Naive thymus-derived CD8-positive, alpha-beta T cell (primary cell): ENCODE measurements around the gene SHISA6. TPM values are rescaled to one million over a fixed set of nuclear protein-coding genes. Genes with fewer than 3 reads are reported as not detected.
A peak's percentile ranks its signal among the peaks of the same experiment; 100 is the strongest.

Source experiments
- ATAC-seq, 2 donors: fragments of 150-1000 bp; cut with Tn5 transposase in 1 of 2; sonication (Bioruptor Pico), chemical (Tn5 transposase) in 1 of 2; 1 replicate in 1 of 2; 2 replicates in 1 of 2; pipeline ENCODE4 v1.10.0; 2021; ENCODE audit warnings: mild to moderate bottlenecking in 2 of 2, moderate library complexity in 2 of 2
- POLR2A ChIA-PET: fragments of 350-600 bp; sonication (Branson Sonifier 250); formaldehyde crosslinking; loops from one replicate; lab custom pipeline; 2021; ENCODE audit warnings: antibody characterized with exemption; lab: Charles Lee
- DNase-seq, 10 donors: peaks; one replicate each; pipeline versions ENCODE4 v3.0.0 to v3.0.0-alpha.2; 2020 to 2022
- H3K27ac Mint-ChIP-seq, 10 donors: one replicate each; pipeline ENCODE4 v1.8.0; 2020 to 2022; ENCODE audit warnings: mild to moderate bottlenecking in 10 of 10, mixed read lengths in 10 of 10, moderate library complexity in 4 of 10, inconsistent platforms in 1 of 10
- H3K27me3 Mint-ChIP-seq, 5 donors: one replicate each; pipeline ENCODE4 v1.8.0; 2021 to 2022; ENCODE audit warnings: mixed read lengths in 5 of 5
- H3K36me3 Mint-ChIP-seq, 3 donors: one replicate each; pipeline ENCODE4 v1.8.0; 2020 to 2022; ENCODE audit warnings: mixed read lengths in 3 of 3, mild to moderate bottlenecking in 2 of 3, inconsistent platforms in 1 of 3
- H3K4me1 Mint-ChIP-seq, 4 donors: one replicate each; pipeline ENCODE4 v1.8.0; 2021 to 2022; ENCODE audit warnings: mixed read lengths in 4 of 4
- H3K4me3 Mint-ChIP-seq, 10 donors: one replicate each; pipeline ENCODE4 v1.8.0; 2020 to 2022; ENCODE audit warnings: mild to moderate bottlenecking in 10 of 10, mixed read lengths in 10 of 10, moderate library complexity in 6 of 10, inconsistent platforms in 1 of 10
- H3K9me3 Mint-ChIP-seq, 9 donors: one replicate each; pipeline ENCODE4 v1.8.0; 2020 to 2022; ENCODE audit warnings: mixed read lengths in 9 of 9, mild to moderate bottlenecking in 3 of 9, inconsistent platforms in 1 of 9, moderate library complexity in 1 of 9
- polyA plus RNA-seq, 3 donors: library from polyadenylated mRNA; unstranded; fragments of 300-500 nt; fragmentation: Illumina TruSeq; gene quantifications; one replicate each; pipeline ENCODE4 v1.2.3, GENCODE V29; 2021
- total RNA-seq, 8 experiments: library from RNA in 2 of 8; stranded (reverse) in 2 of 8; gene quantifications; one replicate each; pipeline ENCODE4 v1.2.3 and lab custom pipeline; 2021 to 2026

Gene SHISA6
- total RNA-seq (not detected), polyA plus RNA-seq (not detected), total RNA-seq (lab: John Stamatoyannopoulos, UW) (0 to 0.07 (median 0) reads per million in 6 experiments)

DNA sequence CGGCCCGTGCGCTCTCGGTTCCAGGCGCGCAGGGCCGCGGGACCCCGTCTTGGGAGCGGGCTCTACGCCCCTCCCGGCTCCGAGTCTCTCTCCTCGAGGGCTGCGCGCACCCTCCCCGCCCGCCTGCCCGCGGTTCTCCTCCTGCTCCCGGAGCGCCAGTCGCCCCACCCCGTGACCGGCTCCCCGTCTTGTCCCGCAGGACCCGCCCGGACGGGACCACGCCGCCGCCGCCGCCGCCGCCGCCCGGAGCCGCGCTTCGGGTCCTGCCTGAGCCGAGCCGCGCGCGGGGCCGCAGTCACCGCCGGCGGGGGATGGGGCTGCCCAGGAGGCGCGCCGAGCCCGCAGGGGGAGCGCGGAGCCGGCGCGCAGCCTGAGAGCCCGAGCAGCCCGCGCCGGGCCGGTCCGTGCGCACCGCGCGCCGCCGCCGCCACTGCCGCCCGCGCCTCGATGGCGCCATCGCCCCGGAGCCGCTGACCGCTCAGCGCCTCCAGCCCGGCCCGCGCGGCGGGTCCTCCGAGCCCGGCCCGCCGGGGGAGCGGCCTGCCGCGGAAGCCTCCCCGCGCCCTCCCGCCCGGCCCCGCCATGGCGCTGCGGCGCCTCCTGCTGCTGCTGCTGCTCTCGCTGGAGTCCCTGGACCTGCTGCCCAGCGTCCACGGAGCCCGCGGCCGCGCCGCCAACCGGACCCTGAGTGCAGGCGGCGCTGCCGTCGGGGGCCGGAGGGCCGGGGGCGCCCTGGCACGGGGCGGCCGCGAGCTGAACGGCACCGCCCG, at the start of gene SHISA6:
SHISA6 (plus strand) TSS at position 373 of the 770 bp plus-strand sequence.
- Mint-ChIP-seq H3K4me3 (no peak within 1 kb of the TSS), H3K9me3 (peaks cover 0 to 11% (median 0%) of the 10 kb centered on the region in 9 donors), H3K36me3 (no peaks in the 10 kb centered on the region), H3K4me1 (peaks cover 0 to 3% (median 0%) of the 10 kb centered on the region in 4 donors), H3K27ac (no peak within 1 kb of the TSS), H3K27me3 (peaks cover 28 to 65% (median 50%) of the 10 kb centered on the region in 5 donors)
- ATAC-seq: no peak
- no peak for DNase-seq
- POLR2A ChIA-PET: no interaction called here

DNA sequence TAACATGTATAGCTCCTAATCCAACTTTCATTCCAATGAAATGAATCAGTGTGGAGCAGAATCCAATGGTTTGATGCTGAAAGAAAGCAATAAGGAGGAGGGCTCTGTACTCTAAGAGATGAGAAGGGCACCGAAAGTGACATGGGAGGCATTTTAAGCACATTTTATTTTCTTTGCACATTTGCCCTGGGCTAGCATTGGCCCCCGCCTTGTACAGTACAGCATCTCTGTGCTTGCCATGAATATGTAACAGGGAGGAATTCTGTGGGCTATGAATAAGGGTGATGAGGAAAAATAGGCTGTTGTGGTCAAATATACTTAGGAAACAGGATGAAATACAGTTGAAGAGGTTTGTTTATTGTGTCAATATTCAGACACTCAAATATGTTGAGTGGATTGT, 45.2 kb upstream of the SHISA6 start:
- H3K36me3 Mint-ChIP-seq: no peaks in the 10 kb centered on the region
- POLR2A ChIA-PET: no interaction called here
- DNase-seq (no peak), ATAC-seq (no peak)
- H3K27me3 Mint-ChIP-seq: peaks cover 0 to 4% (median 2%) of the 10 kb centered on the region in 5 donors
- H3K27ac Mint-ChIP-seq: no peak overlapping the region
- no peak overlapping the region for H3K4me3 Mint-ChIP-seq
- no peaks in the 10 kb centered on the region for H3K4me1 Mint-ChIP-seq
- peaks cover 0 to 9% (median 2%) of the 10 kb centered on the region in 9 donors for H3K9me3 Mint-ChIP-seq

DNA sequence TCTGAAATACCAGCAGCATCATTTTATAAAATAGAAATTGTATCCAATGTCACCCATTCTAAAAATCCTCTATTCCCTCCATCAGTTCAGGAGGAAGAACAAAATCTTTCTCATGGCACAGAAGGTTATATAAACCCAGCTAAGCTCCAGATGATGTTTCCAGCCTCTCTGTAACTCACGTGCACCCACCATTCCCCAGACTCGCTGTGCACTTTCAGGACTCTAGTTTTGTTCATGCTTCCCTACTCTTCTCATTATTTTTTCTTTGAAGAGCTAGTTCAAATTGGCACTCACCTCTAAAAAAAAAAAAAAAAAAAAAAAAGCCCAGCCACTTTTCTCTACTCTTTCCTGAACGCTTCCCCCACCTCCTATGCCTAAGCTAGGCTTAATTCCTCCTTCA, 36.0 kb upstream of the SHISA6 start:
- no peak overlapping the region for H3K4me3 Mint-ChIP-seq
- ATAC-seq: no peak
- H3K36me3 Mint-ChIP-seq: peaks cover 0 to 6% (median 0%) of the 10 kb centered on the region in 3 donors
- no peaks in the 10 kb centered on the region for H3K4me1 Mint-ChIP-seq
- peaks cover 0 to 6% (median 0%) of the 10 kb centered on the region in 5 donors for H3K27me3 Mint-ChIP-seq
- no peak overlapping the region for H3K27ac Mint-ChIP-seq
- POLR2A ChIA-PET: interaction anchor here (0.6 kb wide), 1 partner anchor 310 kb away, joined by 4 read pairs; no protein-coding TSS in a partner anchor
- H3K9me3 Mint-ChIP-seq: peaks cover 0 to 16% (median 2%) of the 10 kb centered on the region in 9 donors
- DNase-seq: no peak

DNA sequence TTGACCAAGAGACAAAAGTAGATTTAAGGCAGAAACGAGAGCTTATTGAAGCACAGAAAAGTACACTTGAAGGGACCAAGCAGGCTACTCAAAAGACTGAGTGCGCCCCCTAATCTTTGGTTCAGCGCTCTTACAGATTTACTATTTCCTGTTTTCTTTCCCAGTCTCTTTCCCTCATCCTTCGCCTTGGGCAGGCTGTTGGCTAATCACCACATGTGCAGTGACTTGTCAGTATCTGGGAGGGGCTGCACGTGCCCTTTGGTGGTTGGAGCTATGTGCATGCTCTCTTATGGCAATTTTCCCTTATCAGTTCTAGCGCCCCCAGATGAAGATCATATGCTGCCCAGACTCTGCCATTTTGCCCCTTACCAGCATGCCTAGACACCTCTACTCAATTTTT, 35.4 kb upstream of the SHISA6 start:
- no peak overlapping the region for H3K4me3 Mint-ChIP-seq
- ATAC-seq (no peak), DNase-seq (no peak)
- peaks cover 0 to 23% (median 8%) of the 10 kb centered on the region in 9 donors for H3K9me3 Mint-ChIP-seq
- H3K36me3 Mint-ChIP-seq: peaks cover 0 to 12% (median 0%) of the 10 kb centered on the region in 3 donors
- POLR2A ChIA-PET: no interaction called here
- H3K27me3 Mint-ChIP-seq: peaks cover 0 to 7% (median 0%) of the 10 kb centered on the region in 5 donors
- no peaks in the 10 kb centered on the region for H3K4me1 Mint-ChIP-seq
- no peak overlapping the region for H3K27ac Mint-ChIP-seq

DNA sequence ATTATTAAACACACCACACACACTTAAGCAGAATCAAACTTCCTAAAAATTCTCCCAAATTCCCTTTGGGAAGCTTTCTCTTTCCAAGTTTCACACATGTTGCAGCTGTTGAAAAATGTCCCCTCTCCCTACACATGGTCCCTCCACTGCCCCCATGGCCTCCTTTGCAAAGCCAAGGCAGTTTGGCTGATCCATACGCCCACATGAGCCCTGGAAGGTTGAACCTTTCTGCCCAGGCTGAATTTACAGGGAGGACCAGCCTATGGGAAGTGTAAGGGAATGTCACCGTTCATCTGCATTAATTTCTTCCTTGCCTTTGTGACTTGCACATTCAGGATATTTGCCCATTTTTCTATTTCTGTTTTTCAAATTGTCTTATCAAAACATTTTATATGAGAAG, 31.1 kb upstream of the SHISA6 start:
- Mint-ChIP-seq H3K27ac (no peak overlapping the region), H3K27me3 (peaks cover 0 to 9% (median 0%) of the 10 kb centered on the region in 5 donors), H3K4me3 (no peak overlapping the region), H3K9me3 (peaks cover 0 to 45% (median 21%) of the 10 kb centered on the region in 9 donors), H3K4me1 (no peaks in the 10 kb centered on the region), H3K36me3 (peaks cover 0 to 20% (median 1%) of the 10 kb centered on the region in 3 donors)
- ATAC-seq (no peak), DNase-seq (no peak)
- POLR2A ChIA-PET: no interaction called here

DNA sequence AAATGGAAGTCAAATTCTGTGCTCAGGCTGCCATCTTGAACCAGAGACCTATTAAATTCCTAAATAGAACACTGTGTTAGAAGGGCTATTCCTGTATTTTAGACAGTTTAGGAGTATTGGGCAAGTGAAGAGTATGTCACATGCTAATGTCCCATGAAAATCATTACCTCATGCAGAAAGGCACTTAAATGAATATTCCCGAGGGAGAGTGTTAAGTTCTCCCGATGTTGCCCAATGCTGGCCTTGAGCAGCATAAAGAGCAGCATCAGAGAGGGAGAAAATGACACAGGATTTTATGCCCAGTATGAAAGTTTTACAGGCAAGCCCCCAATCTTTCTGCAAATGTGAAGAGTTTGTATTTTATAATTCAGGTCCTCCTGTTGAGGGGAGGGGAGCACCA, 28.2 kb upstream of the SHISA6 start:
- ATAC-seq (no peak), DNase-seq (no peak)
- peaks cover 0 to 20% (median 4%) of the 10 kb centered on the region in 5 donors for H3K27me3 Mint-ChIP-seq
- H3K4me3 Mint-ChIP-seq: no peak overlapping the region
- peaks cover 0 to 20% (median 1%) of the 10 kb centered on the region in 3 donors for H3K36me3 Mint-ChIP-seq
- H3K4me1 Mint-ChIP-seq: no peaks in the 10 kb centered on the region
- peak overlapping the region in 1 of 10 donors; percentile 63 for H3K27ac Mint-ChIP-seq
- POLR2A ChIA-PET: no interaction called here
- H3K9me3 Mint-ChIP-seq: peaks cover 0 to 45% (median 21%) of the 10 kb centered on the region in 9 donors

DNA sequence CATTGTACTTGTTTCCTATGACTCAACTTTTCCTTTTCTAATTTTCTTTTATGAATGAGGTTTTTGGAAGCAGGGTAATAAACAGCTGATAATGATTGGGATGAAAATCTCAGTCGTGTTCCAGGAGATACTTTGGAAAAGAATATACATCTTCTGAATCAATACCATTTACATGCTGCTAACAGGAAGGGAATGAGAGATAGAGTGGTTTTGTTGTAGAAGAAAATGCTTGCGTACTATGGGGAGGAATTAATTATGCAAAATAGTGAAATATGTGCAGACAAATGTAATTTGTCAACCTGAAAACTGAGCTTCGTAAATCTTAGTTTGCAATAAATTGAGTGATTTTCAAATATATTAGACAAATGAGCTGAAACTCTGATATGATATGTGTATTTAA, 24.0 kb upstream of the SHISA6 start:
- no peak for ATAC-seq
- H3K27ac Mint-ChIP-seq: no peak overlapping the region

DNA sequence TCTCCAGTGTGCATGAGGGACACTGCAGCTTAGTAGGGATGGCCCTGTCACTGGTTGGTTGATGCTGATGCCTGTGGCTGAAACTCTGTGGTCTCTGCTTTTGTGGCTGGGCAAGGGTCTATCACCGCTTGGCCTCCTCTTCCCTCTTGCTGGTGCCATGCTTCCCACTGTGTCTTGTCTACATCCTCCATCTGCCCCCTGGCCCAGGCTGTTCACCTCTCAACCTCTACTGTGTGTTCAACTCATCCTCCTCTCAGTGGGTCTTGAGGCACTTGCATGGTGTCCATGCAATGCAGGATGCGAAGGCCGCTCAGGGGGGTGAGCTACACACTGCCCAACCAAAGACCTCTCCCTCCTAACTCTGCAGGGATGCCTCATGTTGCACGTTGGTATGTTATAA, 19.8 kb upstream of the SHISA6 start:
- ATAC-seq (no peak), DNase-seq (no peak)
- POLR2A ChIA-PET: no interaction called here
- H3K9me3 Mint-ChIP-seq: peaks cover 0 to 11% (median 0%) of the 10 kb centered on the region in 9 donors
- no peaks in the 10 kb centered on the region for H3K4me1 Mint-ChIP-seq
- H3K27me3 Mint-ChIP-seq: peaks cover 0 to 32% (median 14%) of the 10 kb centered on the region in 5 donors
- H3K4me3 Mint-ChIP-seq: no peak overlapping the region
- no peaks in the 10 kb centered on the region for H3K36me3 Mint-ChIP-seq
- H3K27ac Mint-ChIP-seq: no peak overlapping the region

More for the DNA sequence above, 24.0 kb upstream of the SHISA6 start:
- POLR2A ChIA-PET: no interaction called here
- Mint-ChIP-seq H3K9me3 (peaks cover 0 to 11% (median 3%) of the 10 kb centered on the region in 9 donors), H3K36me3 (peaks cover 0 to 1% (median 1%) of the 10 kb centered on the region in 3 donors), H3K27me3 (peaks cover 0 to 34% (median 9%) of the 10 kb centered on the region in 5 donors), H3K4me1 (no peaks in the 10 kb centered on the region), H3K4me3 (no peak overlapping the region)
- DNase-seq: no peak

DNA sequence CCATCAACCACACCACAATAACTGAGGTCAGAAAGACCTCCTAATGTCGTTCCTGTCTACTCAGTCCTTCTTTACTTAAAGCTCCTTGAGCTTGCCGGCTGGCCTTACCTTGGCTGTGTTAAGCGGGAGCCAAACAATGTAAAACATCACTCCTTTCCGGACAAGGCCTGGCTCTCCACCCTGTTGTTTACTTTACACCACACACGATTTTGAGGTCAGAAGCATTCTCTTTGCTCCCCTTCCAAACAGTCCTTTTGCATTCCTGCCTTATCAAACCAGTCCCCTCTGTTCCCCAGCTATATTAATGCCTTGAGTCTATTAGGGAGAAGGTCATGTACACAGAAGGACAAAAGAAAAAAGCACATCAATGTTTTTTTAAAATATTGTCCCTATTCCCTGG, 19.3 kb upstream of the SHISA6 start:
- Mint-ChIP-seq H3K27ac (no peak overlapping the region), H3K9me3 (peaks cover 0 to 11% (median 0%) of the 10 kb centered on the region in 9 donors), H3K4me3 (peak overlapping the region in 1 of 10 donors; percentile 61), H3K36me3 (no peaks in the 10 kb centered on the region), H3K27me3 (peaks cover 0 to 27% (median 14%) of the 10 kb centered on the region in 5 donors), H3K4me1 (no peaks in the 10 kb centered on the region)
- ATAC-seq: no peak
- DNase-seq: no peak
- POLR2A ChIA-PET: no interaction called here

DNA sequence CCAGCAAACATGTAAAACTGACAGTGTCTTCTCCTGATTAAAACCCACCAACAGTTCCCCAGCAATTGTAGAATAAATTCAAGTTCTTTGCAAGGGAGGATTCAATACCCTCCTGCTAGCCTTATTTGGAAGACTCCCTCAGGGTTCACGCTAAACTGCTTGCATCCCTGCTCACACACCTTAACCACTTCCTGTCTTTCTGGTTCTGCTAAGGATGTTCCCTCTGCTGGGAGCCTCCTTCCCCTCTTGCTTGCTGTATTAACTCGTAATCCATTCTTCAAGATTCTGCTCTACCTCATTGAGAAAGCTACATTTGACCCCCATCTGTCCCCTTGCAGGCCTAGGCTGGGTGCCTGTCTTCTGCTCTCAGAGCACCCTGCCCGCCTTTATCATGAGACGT, 2.3 kb upstream of the SHISA6 start:
- H3K9me3 Mint-ChIP-seq: peaks cover 0 to 28% (median 1%) of the 10 kb centered on the region in 9 donors
- no peak overlapping the region for H3K4me3 Mint-ChIP-seq
- H3K36me3 Mint-ChIP-seq: peaks cover 0 to under 1% (median 0%) of the 10 kb centered on the region in 3 donors
- ATAC-seq (no peak), DNase-seq (no peak)
- peaks cover 0 to 3% (median 0%) of the 10 kb centered on the region in 4 donors for H3K4me1 Mint-ChIP-seq
- POLR2A ChIA-PET: no interaction called here
- H3K27me3 Mint-ChIP-seq: peaks cover 22 to 64% (median 33%) of the 10 kb centered on the region in 5 donors
- no peak overlapping the region for H3K27ac Mint-ChIP-seq

DNA sequence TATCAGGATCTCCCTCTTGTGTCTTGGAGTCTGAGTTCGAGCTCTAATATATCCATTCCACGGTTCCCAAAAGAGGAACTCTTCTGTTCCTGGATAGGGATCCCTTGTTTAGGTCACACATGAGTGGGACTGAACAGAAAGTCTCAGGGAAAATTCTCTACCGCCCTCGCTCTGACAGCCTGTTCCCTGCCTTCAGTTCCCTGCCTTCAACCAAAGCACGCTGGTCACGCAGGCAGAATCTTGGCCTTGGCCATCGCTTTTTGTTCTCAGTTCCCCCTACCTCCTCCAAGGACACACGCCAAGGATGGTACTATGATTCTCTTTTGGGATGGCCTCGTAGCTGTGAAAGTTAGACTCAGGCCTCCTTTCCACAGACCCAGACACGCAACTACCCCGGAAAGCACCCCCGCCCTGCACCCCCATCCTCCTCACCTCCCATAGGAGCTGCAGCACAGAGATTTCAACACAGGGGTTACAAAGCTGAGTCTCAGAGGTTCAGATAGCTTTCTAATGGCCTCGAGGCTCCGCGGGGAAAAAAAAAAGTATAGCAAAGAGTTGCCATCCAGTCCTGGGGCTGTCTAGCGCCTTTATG, 1.5 kb upstream of the SHISA6 start:
- DNase-seq: no peak
- POLR2A ChIA-PET: no interaction called here
- Mint-ChIP-seq H3K27ac (no peak overlapping the region), H3K9me3 (peaks cover 0 to 21% (median 0%) of the 10 kb centered on the region in 9 donors), H3K4me3 (no peak overlapping the region), H3K36me3 (no peaks in the 10 kb centered on the region), H3K4me1 (peaks cover 0 to 3% (median 0%) of the 10 kb centered on the region in 4 donors), H3K27me3 (peaks cover 26 to 64% (median 39%) of the 10 kb centered on the region in 5 donors)
- no peak for ATAC-seq

DNA sequence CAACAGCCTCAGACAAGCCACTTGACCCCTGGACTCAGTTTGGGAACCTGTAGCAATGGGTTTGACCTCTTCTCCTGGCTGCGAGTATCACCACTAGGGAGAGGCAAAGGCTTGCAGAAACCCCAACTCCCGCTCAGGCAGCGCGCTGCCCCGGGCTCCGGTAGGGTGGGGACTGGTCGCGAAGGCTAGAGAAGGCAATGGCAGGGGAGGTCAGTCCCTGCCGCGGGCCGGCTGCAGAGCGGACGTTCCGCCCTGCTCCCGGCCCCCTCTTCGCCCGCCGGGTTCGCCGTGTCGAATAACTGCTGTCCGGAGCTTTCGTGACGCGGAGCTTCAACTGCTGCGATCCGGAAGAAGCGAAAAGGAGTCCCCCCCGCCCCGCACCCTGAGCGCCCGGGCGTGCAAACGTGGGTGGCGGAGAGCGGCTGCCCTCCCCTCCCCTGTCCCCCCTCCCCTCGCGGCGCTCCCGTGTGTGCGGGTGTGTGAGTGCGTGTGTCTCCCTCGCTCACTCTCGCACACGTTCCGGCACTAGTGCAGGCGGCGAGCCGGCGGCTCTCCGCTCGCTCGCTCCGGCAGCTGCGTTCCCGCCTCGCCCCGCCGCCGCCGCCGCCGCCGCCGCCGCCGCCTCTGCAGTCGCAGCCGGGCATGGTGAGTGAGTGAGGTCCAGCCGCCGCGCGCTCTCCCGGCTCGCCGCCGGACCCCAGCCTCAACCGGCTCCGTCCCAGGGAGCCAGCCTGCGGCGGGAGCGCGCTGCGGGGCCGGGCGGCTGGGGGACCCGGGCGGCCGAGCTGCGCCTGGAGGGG, 772 bp upstream of the SHISA6 start:
- H3K4me3 Mint-ChIP-seq: no peak overlapping the region
- H3K36me3 Mint-ChIP-seq: no peaks in the 10 kb centered on the region
- peaks cover 28 to 66% (median 47%) of the 10 kb centered on the region in 5 donors for H3K27me3 Mint-ChIP-seq
- H3K9me3 Mint-ChIP-seq: peaks cover 0 to 19% (median 0%) of the 10 kb centered on the region in 9 donors
- H3K27ac Mint-ChIP-seq: no peak overlapping the region
- POLR2A ChIA-PET: no interaction called here
- ATAC-seq (no peak), DNase-seq (no peak)
- peaks cover 0 to 3% (median 0%) of the 10 kb centered on the region in 4 donors for H3K4me1 Mint-ChIP-seq
